ENCODE data around the gene CNR1.

DNA sequence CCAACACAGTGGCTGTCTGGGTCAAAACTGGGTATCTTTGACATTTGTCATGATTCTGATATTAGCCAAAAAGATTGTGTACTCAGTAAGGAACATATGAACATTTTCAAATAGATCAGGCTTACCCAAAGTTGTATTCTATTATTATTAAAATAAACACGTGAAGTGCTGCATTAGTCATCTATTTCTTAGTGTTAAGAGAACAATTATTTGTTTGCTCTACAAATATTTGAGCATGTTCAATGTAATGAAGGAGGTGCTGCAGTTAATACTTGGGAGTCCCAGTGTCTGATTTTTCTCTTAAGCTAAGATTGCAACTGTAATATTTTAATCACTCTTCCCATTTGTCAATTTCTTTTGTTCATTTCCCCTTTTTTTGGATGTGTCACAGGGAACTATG is 28.2 kb downstream of the CNR1 start:
- TF ChIP-seq EZH2 (IDR thresholded peaks at IDR 0.05) (no peak), POLR2AphosphoS5 (IDR thresholded peaks at IDR 0.05; ENCODE audit: borderline replicate concordance, low read depth, low read length) (no peak), FOXP2 (optimal IDR thresholded peaks at IDR 0.05; ENCODE audit: control extremely low read depth, extremely low read length, insufficient read depth) (no peak)
